ENCODE data around the gene FBN3.

Gene FBN3

GRCh38 chr19:8081569-8082550, 67.5 kb downstream of the FBN3 start:
- DNase-seq, result no peak
- H3K4me1 Mint-ChIP-seq, result no peaks in the 10 kb centered on the region
- H3K36me3 Mint-ChIP-seq (ENCODE audit: low read depth), result no peaks in the 10 kb centered on the region
- H3K27ac Mint-ChIP-seq, result no peak overlapping the region
- no peaks in the 10 kb centered on the region for H3K9me3 Mint-ChIP-seq
- H3K4me3 Mint-ChIP-seq, result no peak overlapping the region
- ATAC-seq, result no peak
- H3K27me3 Mint-ChIP-seq, result peaks cover 5% of the 10 kb centered on the region

GRCh38 chr19:8080832-8081231, 68.6 kb downstream of the FBN3 start:
- peaks cover 5% of the 10 kb centered on the region for H3K27me3 Mint-ChIP-seq
- no peaks in the 10 kb centered on the region for H3K36me3 Mint-ChIP-seq (ENCODE audit: low read depth)
- DNase-seq (no peak), ATAC-seq (no peak)
- no peaks in the 10 kb centered on the region for H3K4me1 Mint-ChIP-seq
- no peak overlapping the region for H3K4me3 Mint-ChIP-seq
- H3K27ac Mint-ChIP-seq, result no peak overlapping the region
- no peaks in the 10 kb centered on the region for H3K9me3 Mint-ChIP-seq

- Mint-ChIP-seq H3K9me3 (no peaks in the 10 kb centered on the region), H3K4me1 (no peaks in the 10 kb centered on the region), H3K27me3 (peaks cover 4% of the 10 kb centered on the region), H3K36me3 (ENCODE audit: low read depth) (no peaks in the 10 kb centered on the region), H3K4me3 (no peak overlapping the region), H3K27ac (no peak overlapping the region)
- ATAC-seq (no peak), DNase-seq (no peak)
Measured at GRCh38 chr19:8079988-8080387, 69.4 kb downstream of the FBN3 start.

GRCh38 chr19:8075158-8076074, 74.0 kb downstream of the FBN3 start:
- ATAC-seq (no peak), DNase-seq (no peak)
- Mint-ChIP-seq H3K27ac (no peak overlapping the region), H3K27me3 (no peaks in the 10 kb centered on the region), H3K4me3 (no peak overlapping the region), H3K36me3 (ENCODE audit: low read depth) (no peaks in the 10 kb centered on the region), H3K4me1 (peaks cover 4% of the 10 kb centered on the region), H3K9me3 (peaks cover 9% of the 10 kb centered on the region)

- peaks cover 15% of the 10 kb centered on the region for H3K9me3 Mint-ChIP-seq
- ATAC-seq (no peak), DNase-seq (no peak)
- H3K36me3 Mint-ChIP-seq (ENCODE audit: low read depth), result no peaks in the 10 kb centered on the region
- no peak overlapping the region for H3K4me3 Mint-ChIP-seq
- H3K27ac Mint-ChIP-seq, result no peak overlapping the region
- H3K4me1 Mint-ChIP-seq, result peaks cover 4% of the 10 kb centered on the region
- H3K27me3 Mint-ChIP-seq, result no peaks in the 10 kb centered on the region
Measured at GRCh38 chr19:8074501-8074900, 74.9 kb downstream of the FBN3 start.

- no peaks in the 10 kb centered on the region for H3K27me3 Mint-ChIP-seq
- ATAC-seq (no peak), DNase-seq (no peak)
- peaks cover 2% of the 10 kb centered on the region for H3K36me3 Mint-ChIP-seq (ENCODE audit: low read depth)
- no peak overlapping the region for H3K27ac Mint-ChIP-seq
- peaks cover 4% of the 10 kb centered on the region for H3K4me1 Mint-ChIP-seq
- H3K9me3 Mint-ChIP-seq, result peaks cover 23% of the 10 kb centered on the region
- no peak overlapping the region for H3K4me3 Mint-ChIP-seq
Measured at GRCh38 chr19:8071912-8072311, 77.5 kb downstream of the FBN3 start.

- Mint-ChIP-seq H3K27ac (no peak overlapping the region), H3K4me3 (no peak overlapping the region), H3K4me1 (peaks cover 13% of the 10 kb centered on the region), H3K27me3 (no peaks in the 10 kb centered on the region), H3K9me3 (peaks cover 20% of the 10 kb centered on the region), H3K36me3 (ENCODE audit: low read depth) (peaks cover 2% of the 10 kb centered on the region)
- ATAC-seq (no peak), DNase-seq (peak; percentile 28)
Measured at GRCh38 chr19:8069096-8069973, 80.1 kb downstream of the FBN3 start.

- Mint-ChIP-seq H3K27ac (no peak overlapping the region), H3K4me1 (peaks cover 9% of the 10 kb centered on the region), H3K9me3 (peaks cover 15% of the 10 kb centered on the region), H3K4me3 (no peak overlapping the region), H3K36me3 (ENCODE audit: low read depth) (peaks cover 2% of the 10 kb centered on the region), H3K27me3 (no peaks in the 10 kb centered on the region)
- DNase-seq, result no peak
- ATAC-seq, result no peak
Measured at GRCh38 chr19:8065875-8066261, 83.5 kb downstream of the FBN3 start.

GRCh38 chr19:8064911-8065874, 84.2 kb downstream of the FBN3 start:
- Mint-ChIP-seq H3K27ac (no peak overlapping the region), H3K36me3 (ENCODE audit: low read depth) (peaks cover 2% of the 10 kb centered on the region), H3K4me1 (peaks cover 9% of the 10 kb centered on the region), H3K27me3 (no peaks in the 10 kb centered on the region), H3K4me3 (no peak overlapping the region), H3K9me3 (peaks cover 12% of the 10 kb centered on the region)
- ATAC-seq (peak; percentile 56), DNase-seq (peak; percentile 33)

- H3K4me1 Mint-ChIP-seq, result no peaks in the 10 kb centered on the region
- ATAC-seq, result no peak
- no peak for DNase-seq
- H3K4me3 Mint-ChIP-seq, result no peak overlapping the region
- H3K27ac Mint-ChIP-seq, result no peak overlapping the region
- H3K36me3 Mint-ChIP-seq (ENCODE audit: low read depth), result no peaks in the 10 kb centered on the region
- no peaks in the 10 kb centered on the region for H3K9me3 Mint-ChIP-seq
- H3K27me3 Mint-ChIP-seq, result no peaks in the 10 kb centered on the region
Measured at GRCh38 chr19:8057545-8058270, 91.7 kb downstream of the FBN3 start.

GRCh38 chr19:8056533-8056932, 92.9 kb downstream of the FBN3 start:
- no peaks in the 10 kb centered on the region for H3K36me3 Mint-ChIP-seq (ENCODE audit: low read depth)

GRCh38 chr19:8054169-8054568, 95.2 kb downstream of the FBN3 start:
- Mint-ChIP-seq H3K4me1 (peaks cover 18% of the 10 kb centered on the region), H3K36me3 (ENCODE audit: low read depth) (no peaks in the 10 kb centered on the region), H3K27ac (no peak overlapping the region), H3K27me3 (no peaks in the 10 kb centered on the region), H3K9me3 (no peaks in the 10 kb centered on the region), H3K4me3 (no peak overlapping the region)
- ATAC-seq (no peak), DNase-seq (no peak)

More at GRCh38 chr19:8056533-8056932, 92.9 kb downstream of the FBN3 start:
- ATAC-seq (no peak), DNase-seq (no peak)
- Mint-ChIP-seq H3K4me1 (peaks cover 8% of the 10 kb centered on the region), H3K27ac (no peak overlapping the region), H3K27me3 (no peaks in the 10 kb centered on the region), H3K9me3 (no peaks in the 10 kb centered on the region), H3K4me3 (no peak overlapping the region)

GRCh38 chr19:8052464-8052859, 96.9 kb downstream of the FBN3 start, which contains the start of gene CCL25:
Gene CCL25 (plus strand): TSS chr19:8052760. CDS start chr19:8053050, 290 bp downstream.
- peaks cover 18% of the 10 kb centered on the region for H3K4me1 Mint-ChIP-seq
- no peak within 1 kb of the TSS for H3K4me3 Mint-ChIP-seq
- no peak within 1 kb of the TSS for H3K27ac Mint-ChIP-seq
- no peaks in the 10 kb centered on the region for H3K27me3 Mint-ChIP-seq
- no peaks in the 10 kb centered on the region for H3K9me3 Mint-ChIP-seq
- DNase-seq, result no peak
- no peaks in the 10 kb centered on the region for H3K36me3 Mint-ChIP-seq (ENCODE audit: low read depth)
- ATAC-seq, result no peak

All from activated naive CD8-positive, alpha-beta T cell treated with anti-CD3 and anti-CD28 coated beads, Interleukin-2, amount 50 U/mL, for 24 hours (primary cell).